ENCODE data around the gene PLA2G4F. TPM values are rescaled to one million over a fixed set of nuclear protein-coding genes. Genes with fewer than 3 reads are reported as not detected.

The PLA2G4F gene
- total RNA-seq, 4 donors from 2014 or later: not detected

DNA sequence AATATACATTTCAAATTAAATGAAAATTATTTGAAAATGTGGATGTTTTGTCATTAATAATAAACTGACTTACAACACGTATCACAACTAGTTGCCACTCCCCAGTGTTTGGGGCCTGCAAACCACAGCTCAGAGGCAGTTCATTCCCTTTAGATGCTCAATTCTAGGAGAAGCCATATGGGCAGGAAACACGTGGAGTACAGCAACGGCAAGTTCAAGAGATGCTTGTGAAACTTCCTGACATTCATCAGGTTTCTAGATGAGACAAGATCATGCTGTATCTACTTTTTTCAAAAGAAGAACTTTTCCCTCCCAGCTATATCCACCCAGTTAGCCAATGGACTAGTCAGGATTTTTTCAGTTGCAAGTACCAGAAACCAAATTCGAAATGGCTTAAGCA is 44.5 kb downstream of the PLA2G4F start:
- DNase-seq (ENCODE audit: low spot score) (no peak), ATAC-seq (ENCODE audit: low FRiP score) (no peak)
- TF ChIP-seq, protein P1, sequence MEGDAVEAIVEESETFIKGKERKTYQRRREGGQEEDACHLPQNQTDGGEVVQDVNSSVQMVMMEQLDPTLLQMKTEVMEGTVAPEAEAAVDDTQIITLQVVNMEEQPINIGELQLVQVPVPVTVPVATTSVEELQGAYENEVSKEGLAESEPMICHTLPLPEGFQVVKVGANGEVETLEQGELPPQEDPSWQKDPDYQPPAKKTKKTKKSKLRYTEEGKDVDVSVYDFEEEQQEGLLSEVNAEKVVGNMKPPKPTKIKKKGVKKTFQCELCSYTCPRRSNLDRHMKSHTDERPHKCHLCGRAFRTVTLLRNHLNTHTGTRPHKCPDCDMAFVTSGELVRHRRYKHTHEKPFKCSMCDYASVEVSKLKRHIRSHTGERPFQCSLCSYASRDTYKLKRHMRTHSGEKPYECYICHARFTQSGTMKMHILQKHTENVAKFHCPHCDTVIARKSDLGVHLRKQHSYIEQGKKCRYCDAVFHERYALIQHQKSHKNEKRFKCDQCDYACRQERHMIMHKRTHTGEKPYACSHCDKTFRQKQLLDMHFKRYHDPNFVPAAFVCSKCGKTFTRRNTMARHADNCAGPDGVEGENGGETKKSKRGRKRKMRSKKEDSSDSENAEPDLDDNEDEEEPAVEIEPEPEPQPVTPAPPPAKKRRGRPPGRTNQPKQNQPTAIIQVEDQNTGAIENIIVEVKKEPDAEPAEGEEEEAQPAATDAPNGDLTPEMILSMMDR (IDR thresholded peaks at IDR 0.05): no peak

DNA sequence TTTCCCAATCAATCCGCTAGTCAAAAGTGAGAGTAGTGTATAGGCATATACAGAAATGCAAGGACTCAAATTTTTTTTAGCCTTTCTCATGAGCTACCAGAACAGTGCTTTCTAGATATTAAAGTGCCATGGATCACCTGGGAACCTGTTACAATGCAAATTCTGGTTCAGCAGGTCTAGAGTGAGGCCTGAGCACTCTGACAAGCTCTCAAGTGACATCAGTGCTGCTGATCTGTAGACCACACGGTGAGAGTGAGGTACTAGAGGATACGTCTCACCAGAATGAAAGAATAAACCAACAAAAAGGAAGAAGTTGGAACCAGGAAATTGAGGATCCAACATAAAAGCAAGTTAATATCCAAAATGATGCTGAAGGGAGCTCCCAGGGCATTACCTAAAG is 46.1 kb downstream of the PLA2G4F start:
- TF ChIP-seq, protein P1 (IDR thresholded peaks at IDR 0.05): no peak
- DNase-seq (ENCODE audit: low spot score): no peak
- no peak for ATAC-seq (ENCODE audit: low FRiP score)

DNA sequence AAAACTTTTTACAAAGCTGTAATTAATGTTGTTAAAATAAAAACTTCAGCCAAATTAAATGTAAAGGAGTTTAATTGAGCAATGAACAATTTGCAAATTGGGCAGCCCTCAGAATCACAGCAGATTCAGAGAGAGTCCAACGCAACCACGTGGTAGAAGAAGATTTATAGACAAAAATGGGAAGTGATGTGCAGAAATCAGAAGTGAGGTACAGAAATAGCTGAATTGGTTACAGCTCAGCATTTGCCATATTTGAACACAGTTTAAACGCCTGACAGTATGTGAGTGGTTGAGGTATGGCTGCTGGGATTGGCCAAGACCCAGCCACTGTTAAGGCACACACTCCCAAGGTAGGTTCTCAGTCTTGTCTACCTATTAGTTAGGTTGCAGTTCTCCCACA is 47.6 kb downstream of the PLA2G4F start:
- TF ChIP-seq, protein P1 (IDR thresholded peaks at IDR 0.05): no peak
- ATAC-seq (ENCODE audit: low FRiP score): no peak
- DNase-seq (ENCODE audit: low spot score): no peak

DNA sequence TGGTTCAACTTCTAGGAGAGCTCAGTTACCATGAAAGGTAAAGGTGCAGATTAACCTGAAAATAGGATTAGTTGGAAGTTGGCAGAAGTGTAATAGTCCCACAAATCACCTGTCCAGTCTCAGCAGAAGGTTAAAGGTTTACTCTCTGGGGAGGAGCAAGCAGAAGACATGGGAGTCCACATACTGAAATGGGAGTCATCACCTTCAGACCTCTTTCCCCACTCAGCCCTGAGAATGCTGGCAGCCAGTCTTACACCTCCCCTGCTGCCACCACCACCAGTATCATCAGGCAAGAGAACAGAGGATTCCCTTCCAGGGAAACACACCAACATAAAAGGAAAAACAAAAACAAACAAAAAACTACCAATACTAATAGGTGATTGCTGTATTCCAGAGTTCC is 48.2 kb downstream of the PLA2G4F start:
- no peak for ATAC-seq (ENCODE audit: low FRiP score)
- DNase-seq (ENCODE audit: low spot score): no peak

DNA sequence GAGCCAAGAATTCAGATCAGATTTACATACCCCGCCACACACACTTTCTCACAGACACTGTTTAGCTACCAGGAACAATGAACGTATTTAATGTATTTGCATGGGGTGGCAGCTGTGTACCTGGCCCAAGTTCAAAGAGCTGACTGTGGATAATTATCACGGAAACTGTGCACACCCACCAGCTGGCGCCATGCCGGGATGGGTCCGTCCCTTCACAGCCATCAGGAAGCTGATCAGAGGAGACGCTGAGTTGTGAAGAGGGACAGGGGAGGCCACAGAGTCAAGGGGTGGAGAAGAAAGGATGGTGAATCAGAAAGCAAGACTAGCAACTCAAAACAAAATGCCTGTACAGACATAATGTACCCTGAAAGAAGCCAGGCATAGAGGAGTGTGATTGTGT is 49.0 kb downstream of the PLA2G4F start:
- ATAC-seq (ENCODE audit: low FRiP score) (no peak), DNase-seq (ENCODE audit: low spot score) (no peak)
- TF ChIP-seq, protein P1 (IDR thresholded peaks at IDR 0.05): no peak

More for the DNA sequence above, 48.2 kb downstream of the PLA2G4F start:
- TF ChIP-seq, protein P1 (IDR thresholded peaks at IDR 0.05): no peak

DNA sequence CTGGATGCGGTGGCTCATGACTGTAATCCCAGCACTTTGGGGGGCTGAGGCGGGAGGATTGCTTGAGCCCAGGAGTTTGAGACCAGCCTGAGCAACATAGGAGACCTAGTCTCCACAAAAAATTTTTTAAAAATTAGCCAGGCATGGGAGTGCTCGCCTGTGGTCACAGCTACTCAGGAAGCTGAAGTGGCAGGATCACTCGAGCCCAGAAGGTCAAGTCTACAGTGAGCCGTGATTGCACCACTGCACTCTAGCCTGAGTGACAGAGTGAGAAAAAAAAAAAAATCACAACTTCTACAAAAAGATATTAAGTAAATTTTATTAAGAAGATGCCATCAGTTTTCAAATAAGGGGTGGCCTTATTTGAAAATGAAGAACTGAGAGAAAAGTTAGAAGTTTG is 50.1 kb downstream of the PLA2G4F start:
- ATAC-seq (ENCODE audit: low FRiP score): no peak

More for the DNA sequence above, 50.1 kb downstream of the PLA2G4F start:
- DNase-seq (ENCODE audit: low spot score): no peak
- TF ChIP-seq, protein P1 (IDR thresholded peaks at IDR 0.05): no peak

Measured in omental fat pad (tissue), 4 donors.